GM10266 (cell line): Measurements from ENCODE around the gene FBN3.

Experiments used
- DNase-seq: peaks from one replicate; pipeline ENCODE4 v3.0.0; 2012; ENCODE audit errors: extremely low spot score
- TF ChIP-seq, protein P1 (sequence below): IDR thresholded peaks from 2 replicates; pipeline ENCODE4 v1.5.1; 2012; ENCODE audit warnings: mild to moderate bottlenecking, low read depth; ENCODE audit not compliant: control insufficient read depth, insufficient read depth; ENCODE audit errors: missing control alignments

Gene FBN3

GRCh38 chr19:8095354-8095886 lies 54.0 kb downstream of the FBN3 start:
- DNase-seq: no peak
- TF ChIP-seq, protein P1, sequence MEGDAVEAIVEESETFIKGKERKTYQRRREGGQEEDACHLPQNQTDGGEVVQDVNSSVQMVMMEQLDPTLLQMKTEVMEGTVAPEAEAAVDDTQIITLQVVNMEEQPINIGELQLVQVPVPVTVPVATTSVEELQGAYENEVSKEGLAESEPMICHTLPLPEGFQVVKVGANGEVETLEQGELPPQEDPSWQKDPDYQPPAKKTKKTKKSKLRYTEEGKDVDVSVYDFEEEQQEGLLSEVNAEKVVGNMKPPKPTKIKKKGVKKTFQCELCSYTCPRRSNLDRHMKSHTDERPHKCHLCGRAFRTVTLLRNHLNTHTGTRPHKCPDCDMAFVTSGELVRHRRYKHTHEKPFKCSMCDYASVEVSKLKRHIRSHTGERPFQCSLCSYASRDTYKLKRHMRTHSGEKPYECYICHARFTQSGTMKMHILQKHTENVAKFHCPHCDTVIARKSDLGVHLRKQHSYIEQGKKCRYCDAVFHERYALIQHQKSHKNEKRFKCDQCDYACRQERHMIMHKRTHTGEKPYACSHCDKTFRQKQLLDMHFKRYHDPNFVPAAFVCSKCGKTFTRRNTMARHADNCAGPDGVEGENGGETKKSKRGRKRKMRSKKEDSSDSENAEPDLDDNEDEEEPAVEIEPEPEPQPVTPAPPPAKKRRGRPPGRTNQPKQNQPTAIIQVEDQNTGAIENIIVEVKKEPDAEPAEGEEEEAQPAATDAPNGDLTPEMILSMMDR: no peak

DNA sequence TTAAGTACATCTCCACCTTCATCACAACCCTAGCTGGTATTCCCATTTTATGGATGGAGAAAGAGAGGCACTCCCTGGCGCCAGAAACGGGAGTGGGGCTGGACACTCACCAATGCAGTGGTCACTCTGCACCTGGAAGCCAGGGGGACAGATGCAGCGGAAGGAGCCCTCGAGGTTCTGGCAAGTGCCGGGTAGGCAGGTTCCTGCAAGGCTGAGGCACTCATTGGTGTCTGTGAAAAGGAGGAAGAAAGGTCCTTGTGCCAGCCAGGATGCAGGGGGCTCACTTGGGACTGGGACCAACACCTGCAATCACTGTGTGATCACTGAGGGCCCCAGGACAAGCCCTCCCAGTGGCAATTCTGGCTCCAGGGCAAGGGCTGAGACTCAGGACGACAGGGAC lies 55.1 kb downstream of the FBN3 start:
- DNase-seq: no peak
- TF ChIP-seq, protein P1: no peak

DNA sequence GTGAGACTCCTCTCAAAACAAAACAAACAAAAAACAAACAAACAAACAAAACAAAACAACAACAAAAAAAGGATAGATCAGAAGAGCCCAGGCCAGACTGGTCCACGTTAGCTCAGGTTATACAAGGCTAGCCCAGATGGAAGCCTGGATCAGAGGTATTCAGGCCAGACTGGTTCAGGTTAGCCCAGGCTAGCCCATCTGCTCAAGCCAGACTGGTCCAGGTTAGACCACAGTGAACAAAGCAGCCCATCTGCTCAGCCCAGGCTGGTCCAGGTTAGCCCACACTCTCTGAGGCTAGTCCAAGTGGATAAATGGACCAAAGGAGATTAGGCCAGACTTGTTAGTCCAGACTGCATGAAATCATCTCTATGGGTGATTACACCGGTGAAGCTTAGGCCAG lies 55.7 kb downstream of the FBN3 start:
- TF ChIP-seq, protein P1: no peak
- DNase-seq: no peak

DNA sequence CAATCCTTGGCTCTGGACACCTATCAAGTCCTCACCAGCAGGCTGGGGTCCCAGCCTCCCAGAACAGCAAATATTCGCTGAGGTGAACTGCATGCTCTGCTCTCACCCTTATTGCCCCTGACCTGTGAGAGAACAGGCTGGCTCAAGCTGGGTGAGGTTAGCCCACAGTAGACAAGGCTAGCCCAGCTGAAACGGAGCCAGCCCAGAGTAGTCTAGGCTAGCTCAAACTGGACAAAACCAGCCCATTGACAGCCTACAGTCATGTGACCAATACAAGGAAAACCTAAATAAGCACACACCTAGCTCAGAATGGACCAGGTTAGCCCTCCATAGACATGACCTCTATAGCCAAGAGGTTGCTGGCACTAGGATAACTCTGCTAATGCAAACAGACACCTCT lies 58.4 kb downstream of the FBN3 start:
- TF ChIP-seq, protein P1: no peak
- no peak for DNase-seq

DNA sequence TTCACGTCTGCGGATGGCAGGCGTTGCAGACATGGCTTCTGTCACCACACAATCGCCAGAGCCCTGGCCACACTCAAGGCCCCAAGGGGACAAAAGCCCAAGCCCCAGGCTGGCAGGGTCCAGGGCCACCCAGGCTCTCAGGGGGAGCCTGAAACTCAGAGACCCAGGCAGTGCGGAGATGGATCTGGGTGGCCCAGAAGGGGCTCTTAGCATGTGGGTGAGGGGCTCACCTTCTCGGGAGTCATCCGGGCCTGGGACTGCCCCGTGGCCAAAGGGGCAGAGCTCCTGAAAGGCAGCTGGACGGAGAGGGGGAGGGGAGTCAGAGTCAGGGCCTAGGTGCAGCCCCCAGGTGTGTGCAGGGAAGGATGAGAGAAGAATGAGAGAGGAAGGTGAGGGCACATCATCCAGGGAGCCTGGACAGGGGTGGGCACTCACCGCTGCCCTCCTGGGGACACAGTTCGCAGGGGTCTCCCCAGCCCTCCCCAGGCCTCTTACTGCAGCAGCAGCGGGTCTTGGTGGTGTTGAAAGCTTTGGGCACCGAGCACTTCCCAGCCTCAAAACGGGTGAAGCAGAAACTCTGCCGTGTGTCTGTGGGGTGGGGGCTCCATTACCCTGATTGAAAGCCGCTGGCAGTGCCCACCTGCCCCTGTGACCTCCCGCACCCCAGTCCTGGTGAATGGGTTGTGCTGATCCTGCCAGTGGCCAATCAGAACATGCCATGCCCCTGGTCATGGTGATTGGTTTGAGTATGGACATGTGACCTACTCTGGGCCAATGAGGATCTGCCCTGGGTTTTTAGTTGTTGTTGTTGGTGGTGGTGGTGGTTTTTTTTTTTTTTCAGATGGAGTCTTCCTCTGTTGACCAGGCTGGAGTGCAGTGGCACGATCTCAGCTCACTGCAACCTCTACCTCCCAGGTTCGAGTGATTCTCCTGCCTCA lies 59.5 kb downstream of the FBN3 start:
- TF ChIP-seq, protein P1: no peak
- DNase-seq: no peak

DNA sequence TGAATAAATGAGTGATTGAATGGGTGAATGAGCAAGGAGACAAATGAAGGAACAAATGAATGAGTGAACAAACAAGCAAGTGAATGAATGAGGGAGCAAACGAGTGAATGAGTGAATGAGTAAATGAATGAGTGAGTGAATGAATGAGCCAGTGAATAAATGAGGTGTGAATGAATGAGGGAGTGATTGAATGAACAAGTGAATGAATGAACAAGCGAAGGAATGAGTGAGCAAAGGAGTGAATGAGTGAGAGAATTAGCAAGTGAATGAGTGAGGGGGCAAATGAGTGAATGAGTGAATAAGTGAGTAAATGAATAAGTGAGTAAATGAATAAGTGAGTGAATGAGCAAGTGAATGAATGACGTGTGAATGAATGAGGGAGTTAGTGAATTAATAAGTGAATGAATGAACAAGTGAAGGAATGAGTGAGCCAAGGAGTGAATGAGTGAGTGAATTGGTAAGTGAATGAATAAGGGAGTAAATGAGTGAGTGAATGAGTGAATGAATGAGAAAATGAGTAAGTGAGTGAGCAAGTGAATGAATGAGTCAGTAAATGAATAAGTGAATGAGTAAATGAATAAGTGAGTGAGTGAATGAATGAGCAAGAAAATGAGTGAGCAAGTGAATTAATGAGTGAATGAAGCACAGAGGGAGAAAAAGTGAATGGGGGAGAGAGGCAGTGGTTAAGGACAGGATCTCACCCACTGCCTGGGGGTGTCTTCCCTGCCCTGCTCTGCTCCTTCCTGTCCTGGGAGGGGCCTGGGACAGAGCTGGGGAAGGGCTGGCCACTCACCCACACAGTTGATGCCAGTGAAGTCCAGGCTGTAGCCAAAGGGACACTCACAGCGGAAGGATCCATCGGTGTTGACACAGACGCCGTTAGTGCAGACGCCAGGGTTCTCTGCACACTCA lies 60.4 kb downstream of the FBN3 start:
- no peak for DNase-seq
- TF ChIP-seq, protein P1: no peak
